Measurements from ENCODE around the gene NFE2. TPM values are rescaled to one million over a fixed set of nuclear protein-coding genes. Genes with fewer than 3 reads are reported as not detected.

The NFE2 gene
- total and polyA plus RNA-seq, 4 donors, result 0.44 to 155 (median 1.2) TPM

DNA sequence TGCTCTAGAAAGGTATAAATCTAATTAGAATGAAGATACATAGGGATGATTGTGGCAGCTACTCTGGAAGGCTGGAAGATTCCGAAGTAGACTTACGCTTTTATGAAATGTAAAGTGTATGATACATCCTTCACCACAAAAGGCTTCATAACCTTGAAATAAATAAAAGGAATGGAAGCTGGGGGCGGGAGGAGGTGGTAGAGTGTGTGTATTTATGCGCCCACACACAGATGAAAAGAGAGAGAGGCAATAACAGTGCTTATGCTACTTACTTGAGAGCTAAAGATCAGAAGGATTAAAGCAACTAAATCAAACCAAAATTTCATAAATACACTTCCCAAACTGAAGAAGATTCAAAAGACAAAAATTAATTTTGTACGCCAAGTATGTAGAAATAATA lies 51.3 kb downstream of the NFE2 start:
- H3K36me3 ChIP-seq (ENCODE audit: control insufficient read depth in 4 of 4, insufficient read depth in 3 of 4, low read depth in 1 of 4, low read length in 3 of 4), result peaks cover 2 to 6% (median 4%) of the 10 kb centered on the region in 4 donors
- no peak overlapping the region for H3K4me3 ChIP-seq (ENCODE audit: low read depth in 1 of 3, low read length in 3 of 3)
- no peaks in the 10 kb centered on the region for H3K27me3 ChIP-seq (ENCODE audit: control insufficient read depth in 4 of 4, insufficient read depth in 4 of 4, low read length in 3 of 4)
- TF ChIP-seq YY1 (IDR thresholded peaks at IDR 0.05) (no peak), RXRA (IDR thresholded peaks at IDR 0.05) (no peak), TAF1 (conservative IDR thresholded peaks at IDR 0.05) (no peak), HNF4G (IDR thresholded peaks at IDR 0.05) (no peak), NR2F2 (IDR thresholded peaks at IDR 0.05) (no peak)
- no peaks in the 10 kb centered on the region for H3K4me1 ChIP-seq (ENCODE audit: control insufficient read depth in 4 of 4, insufficient read depth in 4 of 4, low read length in 3 of 4)
- DNase-seq (ENCODE audit: low spot score), result no peak
- H3K27ac ChIP-seq (ENCODE audit: low read depth in 1 of 2, low read length in 2 of 2), result no peak overlapping the region
- no peak overlapping the region for H3K9ac ChIP-seq (ENCODE audit: low read depth in 1 of 2, low read length in 2 of 2)
- WGBS, result 97% methylated on average over 5 of the region's 5 CpGs
- no peaks in the 10 kb centered on the region for H3K9me3 ChIP-seq (ENCODE audit: control insufficient read depth in 4 of 4, low read length in 3 of 4)

DNA sequence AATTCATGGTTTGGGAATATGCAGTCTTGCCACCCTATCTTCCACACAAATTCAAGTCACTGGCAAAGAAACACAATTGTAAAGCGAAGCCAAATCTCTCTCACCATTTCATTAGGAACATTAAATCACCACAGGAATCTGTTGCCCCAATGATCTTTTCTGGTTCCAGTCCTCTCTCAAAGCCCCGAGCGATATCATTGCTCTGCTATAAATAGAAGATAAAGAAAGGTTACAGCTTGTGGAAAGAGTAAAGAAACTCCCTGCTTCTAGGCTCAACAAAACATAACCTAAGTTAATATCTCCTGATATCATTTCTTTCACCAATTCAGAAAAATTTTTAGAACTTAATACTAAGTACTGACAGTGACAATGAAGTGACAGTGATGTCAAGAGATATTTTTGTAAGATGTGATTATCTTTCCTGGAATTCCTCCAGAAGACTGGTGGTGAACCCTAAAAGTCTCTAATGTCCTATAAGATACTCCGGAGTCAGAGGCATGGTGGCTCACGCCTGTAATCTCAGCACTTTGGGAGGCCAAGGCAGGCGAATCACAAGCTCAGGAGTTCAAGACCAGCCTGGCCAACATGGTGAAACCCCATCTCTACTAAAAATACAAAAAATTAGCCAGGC lies 54.7 kb downstream of the NFE2 start:
- H3K9ac ChIP-seq (ENCODE audit: low read depth in 1 of 2, low read length in 2 of 2), result no peak overlapping the region

More for the DNA sequence above, 54.7 kb downstream of the NFE2 start:
- Histone ChIP-seq H3K4me1 (ENCODE audit: control insufficient read depth in 4 of 4, insufficient read depth in 4 of 4, low read length in 3 of 4) (no peaks in the 10 kb centered on the region), H3K36me3 (ENCODE audit: control insufficient read depth in 4 of 4, insufficient read depth in 3 of 4, low read depth in 1 of 4, low read length in 3 of 4) (peaks cover 4 to 14% (median 10%) of the 10 kb centered on the region in 4 donors), H3K4me3 (ENCODE audit: low read depth in 1 of 3, low read length in 3 of 3) (no peak overlapping the region), H3K27ac (ENCODE audit: low read depth in 1 of 2, low read length in 2 of 2) (no peak overlapping the region), H3K9me3 (ENCODE audit: control insufficient read depth in 4 of 4, low read length in 3 of 4) (no peaks in the 10 kb centered on the region), H3K27me3 (ENCODE audit: control insufficient read depth in 4 of 4, insufficient read depth in 4 of 4, low read length in 3 of 4) (no peaks in the 10 kb centered on the region)
- 96% methylated on average over 6 of the region's 6 CpGs for WGBS
- no peak for DNase-seq (ENCODE audit: low spot score)
- TF ChIP-seq HNF4A (conservative IDR thresholded peaks at IDR 0.05), result no peak
- no peak for TF ChIP-seq NR2F2 (IDR thresholded peaks at IDR 0.05)
- no peak for TF ChIP-seq FOXA1 (IDR thresholded peaks at IDR 0.05)
- TF ChIP-seq RXRA (IDR thresholded peaks at IDR 0.05), result no peak
- TF ChIP-seq, protein P1, sequence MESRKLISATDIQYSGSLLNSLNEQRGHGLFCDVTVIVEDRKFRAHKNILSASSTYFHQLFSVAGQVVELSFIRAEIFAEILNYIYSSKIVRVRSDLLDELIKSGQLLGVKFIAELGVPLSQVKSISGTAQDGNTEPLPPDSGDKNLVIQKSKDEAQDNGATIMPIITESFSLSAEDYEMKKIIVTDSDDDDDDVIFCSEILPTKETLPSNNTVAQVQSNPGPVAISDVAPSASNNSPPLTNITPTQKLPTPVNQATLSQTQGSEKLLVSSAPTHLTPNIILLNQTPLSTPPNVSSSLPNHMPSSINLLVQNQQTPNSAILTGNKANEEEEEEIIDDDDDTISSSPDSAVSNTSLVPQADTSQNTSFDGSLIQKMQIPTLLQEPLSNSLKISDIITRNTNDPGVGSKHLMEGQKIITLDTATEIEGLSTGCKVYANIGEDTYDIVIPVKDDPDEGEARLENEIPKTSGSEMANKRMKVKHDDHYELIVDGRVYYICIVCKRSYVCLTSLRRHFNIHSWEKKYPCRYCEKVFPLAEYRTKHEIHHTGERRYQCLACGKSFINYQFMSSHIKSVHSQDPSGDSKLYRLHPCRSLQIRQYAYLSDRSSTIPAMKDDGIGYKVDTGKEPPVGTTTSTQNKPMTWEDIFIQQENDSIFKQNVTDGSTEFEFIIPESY (IDR thresholded peaks at IDR 0.05), result no peak
- TF ChIP-seq SP1 (IDR thresholded peaks at IDR 0.05), result no peak
- no peak for TF ChIP-seq FOXA2 (IDR thresholded peaks at IDR 0.05)
- TF ChIP-seq EGR1 (IDR thresholded peaks at IDR 0.05; ENCODE audit: low read depth in 2 of 2), result no peak
- TF ChIP-seq, protein P2, sequence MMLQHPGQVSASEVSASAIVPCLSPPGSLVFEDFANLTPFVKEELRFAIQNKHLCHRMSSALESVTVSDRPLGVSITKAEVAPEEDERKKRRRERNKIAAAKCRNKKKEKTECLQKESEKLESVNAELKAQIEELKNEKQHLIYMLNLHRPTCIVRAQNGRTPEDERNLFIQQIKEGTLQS (IDR thresholded peaks at IDR 0.05), result no peak
- TF ChIP-seq, protein P3, sequence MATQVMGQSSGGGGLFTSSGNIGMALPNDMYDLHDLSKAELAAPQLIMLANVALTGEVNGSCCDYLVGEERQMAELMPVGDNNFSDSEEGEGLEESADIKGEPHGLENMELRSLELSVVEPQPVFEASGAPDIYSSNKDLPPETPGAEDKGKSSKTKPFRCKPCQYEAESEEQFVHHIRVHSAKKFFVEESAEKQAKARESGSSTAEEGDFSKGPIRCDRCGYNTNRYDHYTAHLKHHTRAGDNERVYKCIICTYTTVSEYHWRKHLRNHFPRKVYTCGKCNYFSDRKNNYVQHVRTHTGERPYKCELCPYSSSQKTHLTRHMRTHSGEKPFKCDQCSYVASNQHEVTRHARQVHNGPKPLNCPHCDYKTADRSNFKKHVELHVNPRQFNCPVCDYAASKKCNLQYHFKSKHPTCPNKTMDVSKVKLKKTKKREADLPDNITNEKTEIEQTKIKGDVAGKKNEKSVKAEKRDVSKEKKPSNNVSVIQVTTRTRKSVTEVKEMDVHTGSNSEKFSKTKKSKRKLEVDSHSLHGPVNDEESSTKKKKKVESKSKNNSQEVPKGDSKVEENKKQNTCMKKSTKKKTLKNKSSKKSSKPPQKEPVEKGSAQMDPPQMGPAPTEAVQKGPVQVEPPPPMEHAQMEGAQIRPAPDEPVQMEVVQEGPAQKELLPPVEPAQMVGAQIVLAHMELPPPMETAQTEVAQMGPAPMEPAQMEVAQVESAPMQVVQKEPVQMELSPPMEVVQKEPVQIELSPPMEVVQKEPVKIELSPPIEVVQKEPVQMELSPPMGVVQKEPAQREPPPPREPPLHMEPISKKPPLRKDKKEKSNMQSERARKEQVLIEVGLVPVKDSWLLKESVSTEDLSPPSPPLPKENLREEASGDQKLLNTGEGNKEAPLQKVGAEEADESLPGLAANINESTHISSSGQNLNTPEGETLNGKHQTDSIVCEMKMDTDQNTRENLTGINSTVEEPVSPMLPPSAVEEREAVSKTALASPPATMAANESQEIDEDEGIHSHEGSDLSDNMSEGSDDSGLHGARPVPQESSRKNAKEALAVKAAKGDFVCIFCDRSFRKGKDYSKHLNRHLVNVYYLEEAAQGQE (IDR thresholded peaks at IDR 0.05), result no peak
- no peak for TF ChIP-seq YY1 (IDR thresholded peaks at IDR 0.05)
- no peak for TF ChIP-seq TAF1 (conservative IDR thresholded peaks at IDR 0.05)
- TF ChIP-seq, protein P4, sequence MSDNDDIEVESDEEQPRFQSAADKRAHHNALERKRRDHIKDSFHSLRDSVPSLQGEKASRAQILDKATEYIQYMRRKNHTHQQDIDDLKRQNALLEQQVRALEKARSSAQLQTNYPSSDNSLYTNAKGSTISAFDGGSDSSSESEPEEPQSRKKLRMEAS (IDR thresholded peaks at IDR 0.05), result no peak
- no peak for TF ChIP-seq JUND (IDR thresholded peaks at IDR 0.05)
- TF ChIP-seq GABPA (IDR thresholded peaks at IDR 0.05 in 1 of 2, conservative IDR thresholded peaks at IDR 0.05 in 1 of 2), result no peak
- no peak for TF ChIP-seq RAD21 (IDR thresholded peaks at IDR 0.05)
- no peak for TF ChIP-seq HNF4G (IDR thresholded peaks at IDR 0.05)
- TF ChIP-seq, protein P5, sequence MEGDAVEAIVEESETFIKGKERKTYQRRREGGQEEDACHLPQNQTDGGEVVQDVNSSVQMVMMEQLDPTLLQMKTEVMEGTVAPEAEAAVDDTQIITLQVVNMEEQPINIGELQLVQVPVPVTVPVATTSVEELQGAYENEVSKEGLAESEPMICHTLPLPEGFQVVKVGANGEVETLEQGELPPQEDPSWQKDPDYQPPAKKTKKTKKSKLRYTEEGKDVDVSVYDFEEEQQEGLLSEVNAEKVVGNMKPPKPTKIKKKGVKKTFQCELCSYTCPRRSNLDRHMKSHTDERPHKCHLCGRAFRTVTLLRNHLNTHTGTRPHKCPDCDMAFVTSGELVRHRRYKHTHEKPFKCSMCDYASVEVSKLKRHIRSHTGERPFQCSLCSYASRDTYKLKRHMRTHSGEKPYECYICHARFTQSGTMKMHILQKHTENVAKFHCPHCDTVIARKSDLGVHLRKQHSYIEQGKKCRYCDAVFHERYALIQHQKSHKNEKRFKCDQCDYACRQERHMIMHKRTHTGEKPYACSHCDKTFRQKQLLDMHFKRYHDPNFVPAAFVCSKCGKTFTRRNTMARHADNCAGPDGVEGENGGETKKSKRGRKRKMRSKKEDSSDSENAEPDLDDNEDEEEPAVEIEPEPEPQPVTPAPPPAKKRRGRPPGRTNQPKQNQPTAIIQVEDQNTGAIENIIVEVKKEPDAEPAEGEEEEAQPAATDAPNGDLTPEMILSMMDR (IDR thresholded peaks at IDR 0.05; ENCODE audit: low read depth, low read length, missing input control), result no peak
